ENCODE results near the gene RLN3. TPM values are rescaled to one million over a fixed set of nuclear protein-coding genes. Genes with fewer than 3 reads are reported as not detected.
A peak's percentile ranks its signal among the peaks of the same experiment; 100 is the strongest.

The RLN3 gene
- total RNA-seq, 1 donor from 2014 or later, result not detected

DNA sequence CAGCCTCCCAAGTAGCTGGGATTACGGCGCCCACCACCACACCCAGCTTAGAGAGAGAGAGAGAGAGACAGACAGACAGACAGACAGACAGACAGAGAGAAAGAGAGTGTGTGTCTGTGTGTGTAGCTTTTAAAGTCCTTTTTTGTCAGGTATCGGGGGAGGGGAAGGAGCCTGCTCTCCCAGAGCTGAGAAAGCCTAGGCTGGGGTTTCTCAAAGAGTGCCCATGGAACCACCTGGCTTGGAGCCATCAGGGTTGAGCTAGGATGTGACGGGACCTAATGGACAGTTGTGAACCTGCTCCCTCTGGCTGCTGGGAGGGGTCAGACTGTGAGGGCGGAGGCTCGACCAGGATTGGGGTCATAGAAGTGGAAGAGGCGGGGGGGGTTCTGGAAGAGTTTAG, 38.5 kb upstream of the RLN3 start:
- peaks cover 13% of the 10 kb centered on the region for H3K36me3 Mint-ChIP-seq (ENCODE audit: insufficient read depth)
- peaks cover 6% of the 10 kb centered on the region for H3K4me1 Mint-ChIP-seq (ENCODE audit: low read depth)
- H3K27me3 Mint-ChIP-seq, result no peaks in the 10 kb centered on the region
- DNase-seq (ENCODE audit: low spot score, unreplicated experiment), result no peak
- H3K4me3 Mint-ChIP-seq (ENCODE audit: low read depth), result no peak overlapping the region
- TF ChIP-seq, protein P1, sequence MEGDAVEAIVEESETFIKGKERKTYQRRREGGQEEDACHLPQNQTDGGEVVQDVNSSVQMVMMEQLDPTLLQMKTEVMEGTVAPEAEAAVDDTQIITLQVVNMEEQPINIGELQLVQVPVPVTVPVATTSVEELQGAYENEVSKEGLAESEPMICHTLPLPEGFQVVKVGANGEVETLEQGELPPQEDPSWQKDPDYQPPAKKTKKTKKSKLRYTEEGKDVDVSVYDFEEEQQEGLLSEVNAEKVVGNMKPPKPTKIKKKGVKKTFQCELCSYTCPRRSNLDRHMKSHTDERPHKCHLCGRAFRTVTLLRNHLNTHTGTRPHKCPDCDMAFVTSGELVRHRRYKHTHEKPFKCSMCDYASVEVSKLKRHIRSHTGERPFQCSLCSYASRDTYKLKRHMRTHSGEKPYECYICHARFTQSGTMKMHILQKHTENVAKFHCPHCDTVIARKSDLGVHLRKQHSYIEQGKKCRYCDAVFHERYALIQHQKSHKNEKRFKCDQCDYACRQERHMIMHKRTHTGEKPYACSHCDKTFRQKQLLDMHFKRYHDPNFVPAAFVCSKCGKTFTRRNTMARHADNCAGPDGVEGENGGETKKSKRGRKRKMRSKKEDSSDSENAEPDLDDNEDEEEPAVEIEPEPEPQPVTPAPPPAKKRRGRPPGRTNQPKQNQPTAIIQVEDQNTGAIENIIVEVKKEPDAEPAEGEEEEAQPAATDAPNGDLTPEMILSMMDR (IDR thresholded peaks at IDR 0.05; ENCODE audit: unreplicated experiment), result no peak
- no peak overlapping the region for H3K27ac Mint-ChIP-seq
- no peaks in the 10 kb centered on the region for H3K9me3 Mint-ChIP-seq (ENCODE audit: low read depth)

DNA sequence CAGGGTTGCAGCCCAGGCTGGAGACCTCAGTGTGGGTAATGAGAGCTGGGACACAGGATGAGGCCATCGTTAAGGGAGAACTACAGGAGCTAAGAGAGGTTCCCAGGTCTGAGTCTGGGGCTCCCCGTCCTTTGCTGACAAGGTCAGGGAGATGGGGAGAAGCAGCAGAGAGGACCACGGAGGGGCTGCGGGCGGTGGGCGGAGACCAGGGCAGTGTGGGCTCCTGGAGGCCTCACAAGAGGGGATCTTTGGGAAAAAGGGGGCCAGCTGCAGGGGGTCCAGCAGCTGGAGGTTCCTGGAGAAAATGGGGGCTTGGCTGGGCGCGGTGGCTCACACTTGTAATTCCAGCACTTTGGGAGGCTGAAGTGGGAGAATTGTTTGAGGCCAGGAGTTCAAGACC, 37.9 kb upstream of the RLN3 start:
- H3K27ac Mint-ChIP-seq, result peak overlapping the region; percentile 73
- H3K4me3 Mint-ChIP-seq (ENCODE audit: low read depth), result no peak overlapping the region
- TF ChIP-seq, protein P1 (IDR thresholded peaks at IDR 0.05; ENCODE audit: unreplicated experiment), result no peak

DNA sequence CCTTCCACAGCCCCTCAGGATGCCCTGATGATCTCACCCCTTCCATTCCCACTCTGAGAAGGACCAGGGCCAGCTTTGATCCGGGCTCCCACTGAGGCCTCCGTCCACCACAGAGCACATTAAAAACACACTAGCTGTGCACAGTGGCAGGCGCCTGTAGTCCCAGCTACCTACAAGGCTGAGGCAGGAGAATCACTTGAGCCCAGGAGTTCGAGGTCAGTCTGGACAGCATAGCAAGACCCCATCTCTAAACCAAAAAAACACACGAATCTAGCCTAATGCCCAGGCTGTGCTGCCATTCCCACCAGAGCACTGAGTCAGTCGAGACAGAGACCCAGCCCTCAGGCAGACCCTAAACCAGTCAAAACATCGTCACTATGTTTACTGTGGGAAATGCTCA, 35.9 kb upstream of the RLN3 start:
- no peaks in the 10 kb centered on the region for H3K9me3 Mint-ChIP-seq (ENCODE audit: low read depth)
- H3K4me3 Mint-ChIP-seq (ENCODE audit: low read depth), result no peak overlapping the region
- peaks cover 6% of the 10 kb centered on the region for H3K4me1 Mint-ChIP-seq (ENCODE audit: low read depth)

More for the DNA sequence above, 37.9 kb upstream of the RLN3 start:
- Mint-ChIP-seq H3K27me3 (no peaks in the 10 kb centered on the region), H3K9me3 (ENCODE audit: low read depth) (no peaks in the 10 kb centered on the region), H3K4me1 (ENCODE audit: low read depth) (peaks cover 6% of the 10 kb centered on the region), H3K36me3 (ENCODE audit: insufficient read depth) (peaks cover 14% of the 10 kb centered on the region)
- no peak for DNase-seq (ENCODE audit: low spot score, unreplicated experiment)

DNA sequence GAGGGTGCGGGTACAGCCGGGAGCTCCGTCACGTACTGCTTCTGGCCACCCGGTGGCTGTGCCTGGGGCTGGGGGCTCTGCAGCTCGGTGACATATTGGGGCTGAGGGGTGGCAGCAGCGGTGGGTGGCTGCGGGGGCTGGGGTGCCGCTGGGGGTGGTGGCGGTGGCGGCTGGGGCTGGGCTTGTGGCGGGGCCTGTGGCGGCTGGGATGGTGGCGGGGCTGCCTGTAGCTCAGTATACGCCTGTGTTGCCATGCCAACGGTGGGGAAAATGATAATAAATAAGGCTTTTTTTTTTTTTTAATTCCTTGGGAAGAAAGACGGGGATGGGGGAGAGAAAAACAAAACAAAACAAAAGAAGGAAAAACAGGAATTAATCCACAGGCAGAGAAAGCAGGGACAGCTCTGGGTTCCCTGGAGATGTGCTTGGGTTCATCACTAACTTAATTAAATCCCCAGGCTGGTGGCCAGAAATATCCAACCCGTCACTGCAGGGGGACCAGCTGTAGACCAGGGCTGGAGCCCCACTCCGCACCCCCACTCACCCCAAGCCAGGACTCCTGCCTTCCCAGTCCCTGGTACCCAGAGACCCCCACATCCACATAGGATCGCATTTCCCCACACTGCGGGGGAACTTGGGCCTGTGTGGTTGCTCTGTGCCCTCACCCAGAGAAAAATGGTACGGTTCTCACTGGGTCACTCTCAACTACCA, 34.2 kb upstream of the RLN3 start:
- TF ChIP-seq, protein P1 (IDR thresholded peaks at IDR 0.05; ENCODE audit: unreplicated experiment), result no peak
- no peaks in the 10 kb centered on the region for H3K27me3 Mint-ChIP-seq
- no peaks in the 10 kb centered on the region for H3K9me3 Mint-ChIP-seq (ENCODE audit: low read depth)
- H3K4me3 Mint-ChIP-seq (ENCODE audit: low read depth), result no peak overlapping the region
- no peak overlapping the region for H3K27ac Mint-ChIP-seq
- peaks cover 14% of the 10 kb centered on the region for H3K36me3 Mint-ChIP-seq (ENCODE audit: insufficient read depth)
- H3K4me1 Mint-ChIP-seq (ENCODE audit: low read depth), result peaks cover 6% of the 10 kb centered on the region
- DNase-seq (ENCODE audit: low spot score, unreplicated experiment), result no peak

More for the DNA sequence above, 35.9 kb upstream of the RLN3 start:
- Mint-ChIP-seq H3K27ac (no peak overlapping the region), H3K27me3 (no peaks in the 10 kb centered on the region), H3K36me3 (ENCODE audit: insufficient read depth) (peaks cover 14% of the 10 kb centered on the region)
- TF ChIP-seq, protein P1 (IDR thresholded peaks at IDR 0.05; ENCODE audit: unreplicated experiment), result no peak
- DNase-seq (ENCODE audit: low spot score, unreplicated experiment), result no peak

DNA sequence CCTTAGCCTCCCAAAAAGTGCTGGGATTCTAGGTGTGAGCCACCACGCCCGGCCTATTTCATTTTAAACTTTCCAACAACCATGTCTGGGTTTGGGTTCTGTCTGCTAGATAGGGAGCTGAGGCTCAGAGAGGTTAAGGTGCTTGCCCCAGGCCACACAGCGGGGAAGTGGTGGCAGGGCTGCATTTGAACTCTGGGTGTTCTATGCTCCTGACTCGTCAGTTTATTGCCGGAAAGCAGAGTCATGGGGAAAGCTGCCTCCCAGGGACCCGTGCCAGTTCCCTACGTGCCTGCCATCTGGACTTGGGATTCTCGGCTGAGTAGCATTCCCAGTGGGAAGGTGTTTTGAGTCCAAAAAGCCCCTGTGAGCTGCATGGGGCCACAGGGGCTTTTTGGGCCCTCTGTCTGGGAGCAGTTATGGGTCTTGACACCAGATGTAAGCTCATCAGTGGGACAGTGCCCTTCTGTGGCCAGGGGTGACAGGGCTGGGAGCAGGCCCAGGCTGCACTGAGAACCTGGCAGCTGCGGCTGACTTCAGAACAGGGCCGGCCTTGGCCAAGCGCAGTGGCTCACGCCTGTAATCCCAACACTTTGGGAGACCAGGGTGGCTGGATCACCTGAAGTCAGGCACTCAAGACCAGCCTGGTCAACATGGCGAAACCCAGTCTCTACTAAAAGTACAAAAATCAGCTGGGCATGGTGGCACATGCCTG, 32.8 kb upstream of the RLN3 start:
- Mint-ChIP-seq H3K4me1 (ENCODE audit: low read depth) (no peaks in the 10 kb centered on the region), H3K27me3 (no peaks in the 10 kb centered on the region), H3K4me3 (ENCODE audit: low read depth) (no peak overlapping the region), H3K9me3 (ENCODE audit: low read depth) (no peaks in the 10 kb centered on the region), H3K27ac (no peak overlapping the region), H3K36me3 (ENCODE audit: insufficient read depth) (peaks cover 10% of the 10 kb centered on the region)
- TF ChIP-seq, protein P1 (IDR thresholded peaks at IDR 0.05; ENCODE audit: unreplicated experiment), result no peak
- DNase-seq (ENCODE audit: low spot score, unreplicated experiment), result no peak
